Dedifferentiated amniotic fluid mesenchymal stem cell (primary cell): ENCODE data around the gene MOK.
"Not testable (repeated sequence)": the region's sequence is repeated elsewhere in the genome, so short reads cannot be mapped to it uniquely, and the experiment has no call there.

ENCODE experiments used
- DNase-seq: peaks from one replicate; pipeline ENCODE4 v3.0.0-alpha.2; 2016; ENCODE audit errors: extremely low spot score

Gene MOK

GRCh38 chr14:102321456-102322422 is 16.8 kb upstream of the MOK start:
- peak; percentile 13 for DNase-seq

- DNase-seq: peak; percentile 8
Measured at GRCh38 chr14:102320671-102321455, 15.9 kb upstream of the MOK start.

- peak; percentile 49 for DNase-seq
Measured at GRCh38 chr14:102320033-102320660, 15.2 kb upstream of the MOK start.

- DNase-seq: peak; percentile 84
Measured at GRCh38 chr14:102319351-102320032, 14.5 kb upstream of the MOK start, which contains the start of gene ZNF839. ZNF839 (plus strand) TSS chr14:102319746; CDS start chr14:102319766, 20 bp downstream.

GRCh38 chr14:102318781-102319276 is 13.9 kb upstream of the MOK start:
- DNase-seq: no peak

GRCh38 chr14:102317564-102318248 is 12.7 kb upstream of the MOK start:
- DNase-seq: peak; percentile 11

GRCh38 chr14:102316743-102317563 is 12.0 kb upstream of the MOK start:
- DNase-seq: peak; percentile 91

- peak; percentile 21 for DNase-seq
Measured at GRCh38 chr14:102316338-102316742, 11.4 kb upstream of the MOK start.

GRCh38 chr14:102315121-102315520 is 10.2 kb upstream of the MOK start:
- no peak for DNase-seq

- peak; percentile 63 for DNase-seq
Measured at GRCh38 chr14:102314242-102315011, 9.5 kb upstream of the MOK start.

- DNase-seq: no peak
Measured at GRCh38 chr14:102303664-102304063, 1.3 kb downstream of the MOK start.

- not testable (repeated sequence) for DNase-seq
Measured at GRCh38 chr14:102298303-102299070, 6.5 kb downstream of the MOK start.

GRCh38 chr14:102297436-102298170 is 7.4 kb downstream of the MOK start:
- DNase-seq: no peak

GRCh38 chr14:102295270-102295669 is 9.7 kb downstream of the MOK start:
- DNase-seq: no peak

GRCh38 chr14:102293781-102294180 is 11.2 kb downstream of the MOK start:
- no peak for DNase-seq

- no peak for DNase-seq
Measured at GRCh38 chr14:102292441-102292840, 12.5 kb downstream of the MOK start.

- no peak for DNase-seq
Measured at GRCh38 chr14:102288139-102288538, 16.8 kb downstream of the MOK start.
